Loucy (cell line): Measurements from ENCODE around the gene PTGES2.

Experiments used
- CTCF ChIP-seq: fragments of 200-600 bp; sonication (generic); conservative IDR thresholded peaks from 2 replicates; pipeline ENCODE4 v1.5.1; 2014; ENCODE audit warnings: mild to moderate bottlenecking, antibody characterized with exemption, low read length
- EZH2phosphoT487 ChIP-seq: fragments of 200-600 bp; IDR thresholded peaks from 2 replicates; pipeline ENCODE4 v1.6.1; 2018; ENCODE audit warnings: antibody characterized with exemption, mild to moderate bottlenecking, moderate library complexity, borderline replicate concordance

GRCh38 chr9:128101231-128101661 lies 26.3 kb downstream of the PTGES2 start:
- TF ChIP-seq CTCF, result no peak
- no peak for TF ChIP-seq EZH2phosphoT487
